Jurkat, Clone E6-1 (cell line): ENCODE measurements around the gene ZNF692.
"Not testable (repeated sequence)": the region's sequence is repeated elsewhere in the genome, so short reads cannot be mapped to it uniquely, and the experiment has no call there.

Experiments
- DNase-seq: peaks from one replicate; pipeline ENCODE4 v3.0.0-alpha.2; 2011; ENCODE audit warnings: low read depth, low spot score
- H3K4me3 ChIP-seq: 2 replicates; pipeline ENCODE4 v1.5.1; 2011; ENCODE audit warnings: mild to moderate bottlenecking, low read length, control low read depth, moderate library complexity

Gene ZNF692

GRCh38 chr1:248837045-248837780, 21.7 kb downstream of the ZNF692 start:
- peak overlapping the region; percentile 84 for H3K4me3 ChIP-seq
- DNase-seq, result no peak

- DNase-seq, result no peak
- no peak overlapping the region for H3K4me3 ChIP-seq
Observed at GRCh38 chr1:248834343-248834940, 24.4 kb downstream of the ZNF692 start.

DNA sequence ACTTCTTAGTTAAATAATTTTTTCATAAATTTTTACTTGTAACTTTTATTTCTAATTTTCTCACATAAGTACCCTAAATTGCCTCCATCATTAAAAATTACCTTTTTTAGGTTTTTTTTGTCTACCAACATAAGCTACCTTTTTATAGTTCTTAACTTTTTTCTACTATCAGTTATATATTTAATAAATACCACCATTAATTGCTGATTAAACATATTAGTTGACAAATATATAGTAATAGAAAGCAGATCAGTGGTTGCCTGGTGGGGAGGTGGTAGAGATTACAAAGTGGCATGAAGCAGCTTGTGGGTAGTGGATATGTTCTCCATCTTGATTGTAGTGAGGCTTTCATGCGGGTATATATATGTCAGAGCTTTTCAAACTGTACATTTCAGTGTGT, 27.0 kb downstream of the ZNF692 start:
- DNase-seq, result no peak
- H3K4me3 ChIP-seq, result no peak overlapping the region

DNA sequence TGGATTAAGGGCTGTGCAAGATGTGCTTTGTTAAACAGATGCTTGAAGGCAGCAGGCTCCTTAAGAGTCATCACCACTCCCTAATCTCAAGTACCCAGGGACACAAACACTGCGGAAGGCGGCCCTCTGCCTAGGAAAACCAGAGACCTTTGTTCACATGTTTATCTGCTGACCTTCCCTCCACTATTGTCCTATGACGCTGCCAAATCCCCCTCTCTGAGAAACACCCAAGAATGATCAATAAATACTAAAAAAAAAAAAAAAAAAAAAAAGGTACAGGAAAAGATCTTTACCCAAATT, 28.2 kb downstream of the ZNF692 start:
- not testable (repeated sequence) for DNase-seq, H3K4me3 ChIP-seq

DNA sequence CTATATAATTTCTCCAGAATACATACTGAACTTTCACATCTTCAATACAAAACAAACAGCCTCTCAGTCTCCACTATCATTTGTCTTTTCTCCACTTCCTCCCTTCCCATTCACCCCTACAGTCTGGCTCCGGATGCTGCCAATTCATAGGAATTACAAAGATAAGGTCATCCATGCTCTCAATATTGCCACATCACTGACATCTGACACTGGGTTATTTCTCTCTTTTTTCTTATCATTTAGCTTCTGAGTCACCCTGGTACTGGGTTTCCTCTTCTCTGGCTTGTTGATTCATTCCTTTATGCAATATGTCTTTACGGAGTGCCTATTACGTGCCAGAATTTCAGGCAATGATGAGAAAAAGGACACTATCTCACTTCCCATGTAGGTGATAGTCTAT, 30.0 kb downstream of the ZNF692 start:
- H3K4me3 ChIP-seq, result no peak overlapping the region
- DNase-seq, result no peak

DNA sequence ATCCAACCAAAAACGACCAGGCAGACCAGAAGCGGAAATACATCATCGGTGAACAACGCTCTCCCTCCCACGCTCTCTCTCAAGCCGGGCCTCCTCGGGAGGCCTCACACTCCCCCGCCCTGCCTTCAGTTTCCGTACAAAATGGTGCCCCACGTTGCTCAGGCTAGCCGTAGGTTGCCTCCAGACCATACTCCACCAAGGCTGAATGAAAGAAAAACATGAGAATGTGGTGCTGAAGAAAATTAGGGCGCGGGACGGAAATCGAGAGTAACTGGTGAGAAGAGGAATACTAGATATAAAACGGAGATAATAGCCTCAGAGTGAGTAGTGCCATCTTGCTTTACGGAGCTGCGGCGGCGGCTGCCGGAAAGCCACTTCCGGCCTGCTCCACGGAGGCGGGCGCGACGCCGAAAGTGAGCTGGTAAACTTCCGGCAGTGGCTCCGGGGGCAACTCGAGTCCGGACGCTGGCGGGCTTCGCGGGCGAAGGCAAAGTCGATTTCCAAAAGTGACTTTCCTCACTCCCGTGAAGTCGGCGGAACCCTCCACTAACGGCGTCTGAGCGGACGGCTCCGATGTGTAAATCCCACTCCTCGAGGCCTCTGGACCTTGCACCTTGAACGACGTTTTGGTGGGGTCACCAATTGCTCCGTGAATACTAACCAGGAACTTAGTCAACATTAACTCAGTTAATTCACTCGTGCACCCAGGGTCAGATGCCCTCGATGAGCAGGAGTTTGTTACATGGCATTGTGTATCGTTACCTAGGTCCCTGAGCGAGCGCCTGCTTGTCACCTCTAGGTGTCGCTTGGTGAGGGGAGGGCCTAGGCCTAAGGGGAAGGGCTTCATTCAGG, 32.8 kb downstream of the ZNF692 start, which contains the start of gene SH3BP5L:
Gene SH3BP5L, minus strand, starts transcription at position 7 of the 852 bp plus-strand sequence. CDS start 980 bp downstream, outside the sequence.
- DNase-seq, result peak; percentile 96
- H3K4me3 ChIP-seq, result peak within 1 kb of the TSS; percentile 87

- peak overlapping the region; percentile 87 for H3K4me3 ChIP-seq
- DNase-seq, result no peak
Observed at GRCh38 chr1:248825573-248825908, 33.3 kb downstream of the ZNF692 start.

DNA sequence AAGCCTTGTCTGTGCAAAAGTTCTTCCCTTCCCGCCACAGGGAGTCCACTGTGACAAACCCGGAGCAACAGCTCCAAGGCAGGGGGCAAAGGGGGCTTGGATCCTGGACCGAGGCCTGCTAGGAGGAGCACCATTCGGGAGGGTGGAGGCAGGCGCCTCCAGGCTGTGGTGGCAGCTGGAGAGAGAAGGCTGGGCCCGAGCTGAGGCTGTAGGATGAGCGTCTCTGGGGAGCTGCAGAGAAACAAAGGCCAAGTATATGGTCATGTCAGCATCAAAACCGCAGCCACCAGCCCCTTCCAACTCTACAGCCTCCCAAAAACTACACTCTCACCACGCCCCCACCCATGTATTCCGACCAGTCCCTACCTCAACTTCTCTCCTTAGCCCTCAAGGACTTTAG, 33.7 kb downstream of the ZNF692 start:
- DNase-seq, result no peak
- H3K4me3 ChIP-seq, result peak overlapping the region; percentile 87

GRCh38 chr1:248824701-248825100, 34.2 kb downstream of the ZNF692 start:
- H3K4me3 ChIP-seq, result peak overlapping the region; percentile 87
- no peak for DNase-seq

- no peak overlapping the region for H3K4me3 ChIP-seq
Observed at GRCh38 chr1:248824301-248824700, 34.6 kb downstream of the ZNF692 start.

GRCh38 chr1:248823517-248824001, 35.3 kb downstream of the ZNF692 start:
- DNase-seq, result no peak
- H3K4me3 ChIP-seq, result no peak overlapping the region

More at GRCh38 chr1:248824301-248824700, 34.6 kb downstream of the ZNF692 start:
- DNase-seq, result no peak

DNA sequence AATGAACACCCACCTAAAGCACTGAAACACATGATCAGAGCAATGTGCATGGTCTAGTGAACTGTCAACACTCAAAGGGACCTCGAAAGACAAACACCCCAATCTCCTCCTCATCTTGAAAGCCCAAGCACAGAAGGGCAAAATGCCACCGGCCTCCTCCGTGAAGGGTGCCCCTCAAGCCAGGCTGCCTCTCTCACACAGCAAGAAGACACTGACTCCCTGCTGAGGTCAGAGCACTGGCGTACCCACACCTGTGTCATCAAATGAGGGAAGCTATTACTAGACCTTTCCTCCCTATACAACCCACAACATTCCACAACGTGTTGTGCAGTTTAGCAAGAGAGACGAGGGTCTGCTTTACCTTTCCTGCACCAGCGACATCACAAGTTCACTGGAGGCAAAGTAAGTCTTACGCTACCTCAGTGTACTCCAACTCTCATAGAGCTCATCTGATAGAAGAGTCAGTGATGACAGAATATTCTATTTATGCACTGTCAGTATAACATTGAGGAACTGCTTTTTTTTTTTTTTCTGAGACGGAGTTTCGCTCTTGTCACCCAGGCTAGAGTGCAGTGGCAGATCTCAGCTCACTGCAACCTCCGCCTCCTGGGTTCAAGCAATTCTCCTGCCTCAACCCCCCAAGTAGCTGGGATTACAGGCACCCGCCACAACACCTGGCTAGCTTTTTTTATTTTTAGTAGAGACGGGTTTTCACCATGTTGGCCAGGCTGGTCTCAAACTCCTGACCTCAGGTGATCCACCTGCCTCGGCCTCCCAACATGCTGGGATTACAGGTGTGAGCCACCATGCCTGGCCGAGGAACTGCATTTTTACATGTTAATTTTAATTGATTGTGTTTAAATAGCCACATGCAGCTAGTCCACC, 36.5 kb downstream of the ZNF692 start:
- no peak for DNase-seq
- H3K4me3 ChIP-seq, result no peak overlapping the region

DNA sequence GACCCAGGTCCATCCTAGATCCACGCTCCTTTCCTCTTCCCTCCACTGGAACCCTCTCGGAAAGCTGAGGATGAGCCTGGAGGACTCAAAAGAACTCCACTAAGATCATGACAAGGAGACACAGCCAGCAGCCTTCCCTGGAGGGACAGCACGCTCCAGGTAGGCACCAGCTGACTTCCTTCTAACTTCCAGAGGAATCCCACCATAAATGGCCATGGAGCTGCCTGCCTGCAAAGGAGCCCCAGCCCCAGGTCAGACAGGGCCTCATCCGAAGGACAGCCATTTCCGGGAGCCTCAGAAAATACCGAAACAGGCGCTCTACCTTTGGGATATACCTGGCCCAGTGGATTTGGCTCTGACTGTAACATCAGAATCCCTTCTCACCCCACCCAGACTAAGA, 37.2 kb downstream of the ZNF692 start:
- no peak overlapping the region for H3K4me3 ChIP-seq
- no peak for DNase-seq

DNA sequence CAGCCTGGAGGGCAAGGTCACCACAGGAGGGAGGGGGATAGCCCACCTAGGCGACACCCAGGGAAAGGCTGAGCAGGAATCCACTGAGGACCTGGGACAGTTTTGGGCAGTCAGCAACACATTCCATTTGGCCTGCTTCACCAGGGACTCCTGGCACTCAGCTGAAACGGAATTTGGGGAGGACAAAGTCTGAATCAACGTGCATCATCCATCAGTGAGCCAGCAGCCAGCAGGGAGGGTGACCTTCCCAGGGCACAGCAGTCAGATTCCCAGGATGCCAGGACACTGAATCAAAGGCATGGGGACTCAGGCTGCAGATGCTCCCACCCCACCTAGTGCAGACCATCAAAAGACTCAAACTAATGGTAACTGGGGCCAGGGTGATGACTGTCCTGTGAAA, 37.8 kb downstream of the ZNF692 start:
- H3K4me3 ChIP-seq, result no peak overlapping the region
- no peak for DNase-seq

DNA sequence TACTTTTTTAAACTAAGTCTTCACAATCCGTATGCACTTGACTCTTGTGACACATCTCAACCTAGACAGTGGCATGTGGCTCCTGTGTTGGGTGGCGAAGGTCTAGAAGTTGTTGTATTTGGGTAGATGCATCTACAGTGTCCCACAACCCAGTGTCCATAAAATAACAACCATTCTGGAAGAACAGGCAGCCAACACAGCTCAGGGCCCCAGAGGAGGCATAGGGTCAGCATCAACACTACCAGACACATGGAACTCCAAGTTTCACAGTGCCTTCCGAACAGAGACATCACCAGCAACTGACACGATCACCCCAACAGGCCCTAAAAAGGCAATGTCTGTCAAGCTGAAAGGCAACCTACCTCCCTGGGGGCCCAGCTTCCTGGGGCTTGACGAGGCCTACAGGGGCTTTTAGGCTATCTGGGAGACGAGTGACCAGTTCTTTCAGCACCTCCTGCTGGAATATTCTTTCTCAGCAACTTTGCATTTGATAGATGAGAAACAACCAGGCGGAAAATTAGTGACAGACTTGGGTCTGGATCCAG, 38.8 kb downstream of the ZNF692 start:
- no peak overlapping the region for H3K4me3 ChIP-seq
- no peak for DNase-seq

GRCh38 chr1:248818505-248819374, 40.1 kb downstream of the ZNF692 start:
- DNase-seq, result no peak
- H3K4me3 ChIP-seq, result no peak overlapping the region

DNA sequence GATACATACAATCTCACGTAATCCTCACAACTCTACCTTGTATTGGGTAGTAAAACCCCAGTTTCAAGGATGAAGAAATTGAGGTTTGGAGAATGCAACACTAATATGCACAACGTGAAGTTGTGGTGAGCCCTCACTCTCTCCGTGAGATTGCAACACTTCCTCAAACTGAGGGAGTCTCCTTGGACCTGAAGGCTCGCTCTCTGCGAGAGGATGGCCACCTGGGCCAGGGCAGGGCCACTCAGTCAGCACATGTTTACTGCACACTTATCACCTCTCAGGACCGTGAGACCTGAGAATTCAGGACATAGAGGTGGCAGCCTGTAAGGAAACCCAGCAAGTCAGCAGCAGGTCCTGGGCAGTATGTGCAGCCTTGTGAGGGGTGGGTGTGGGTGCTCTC, 41.8 kb downstream of the ZNF692 start:
- H3K4me3 ChIP-seq, result no peak overlapping the region
- DNase-seq, result no peak
